ENCODE results near the gene PDE6G. TPM values are rescaled to one million over a fixed set of nuclear protein-coding genes. Genes with fewer than 3 reads are reported as not detected.

The PDE6G gene
- total and polyA plus RNA-seq, 8 donors, result 0.85 to 2.6 (median 1.5) TPM; not detected in 4

- H3K36me3 ChIP-seq, result peaks cover 16 to 47% (median 39%) of the 10 kb centered on the region in 4 donors
- peak overlapping the region; percentile 69 to 93 (median 87) for H3K27ac ChIP-seq
- H3K4me3 ChIP-seq, result peak overlapping the region; percentile 87 to 100 (median 96)
- 24 to 42% (median 34%) methylated on average over 19 of the region's 19 CpGs for WGBS, 5 donors
- H3K27me3 ChIP-seq, result no peaks in the 10 kb centered on the region
- H3K9me3 ChIP-seq, result no peaks in the 10 kb centered on the region
- intact Hi-C loops (cut with DNase I; ENCODE audit: low total_unique reads), result no loop called here
- TF ChIP-seq POLR2A (IDR thresholded peaks at IDR 0.05) (no peak), CTCF (IDR thresholded peaks at IDR 0.05) (no peak), EP300 (IDR thresholded peaks at IDR 0.05) (no peak), POLR2AphosphoS5 (IDR thresholded peaks at IDR 0.05) (no peak)
- H3K4me1 ChIP-seq, result peaks cover 27 to 44% (median 37%) of the 10 kb centered on the region in 4 donors
- DNase-seq, result no peak
Measured at GRCh38 chr17:81682565-81683207, 26.3 kb upstream of the PDE6G start.

- TF ChIP-seq POLR2A (IDR thresholded peaks at IDR 0.05), result no peak
- TF ChIP-seq CTCF (IDR thresholded peaks at IDR 0.05), result no peak
- no peak for TF ChIP-seq POLR2AphosphoS5 (IDR thresholded peaks at IDR 0.05)
- TF ChIP-seq EP300 (IDR thresholded peaks at IDR 0.05), result no peak
- H3K36me3 ChIP-seq, result peaks cover 7 to 37% (median 29%) of the 10 kb centered on the region in 4 donors
- no peak overlapping the region for H3K4me3 ChIP-seq
- 68 to 79% (median 72%) methylated on average over 17 of the region's 17 CpGs for WGBS, 5 donors
- no peak for DNase-seq
- no peak overlapping the region for H3K27ac ChIP-seq
- no peaks in the 10 kb centered on the region for H3K27me3 ChIP-seq
- H3K9me3 ChIP-seq, result no peaks in the 10 kb centered on the region
- peaks cover 27 to 42% (median 37%) of the 10 kb centered on the region in 4 donors for H3K4me1 ChIP-seq
- intact Hi-C loops (cut with DNase I; ENCODE audit: low total_unique reads), result no loop called here
Measured at GRCh38 chr17:81681672-81682071, 25.3 kb upstream of the PDE6G start.

GRCh38 chr17:81680150-81680549 lies 23.8 kb upstream of the PDE6G start:
- Histone ChIP-seq H3K4me3 (no peak overlapping the region), H3K4me1 (peaks cover 20 to 31% (median 27%) of the 10 kb centered on the region in 4 donors), H3K36me3 (peaks cover 0 to 23% (median 16%) of the 10 kb centered on the region in 4 donors), H3K27ac (no peak overlapping the region), H3K27me3 (no peaks in the 10 kb centered on the region), H3K9me3 (no peaks in the 10 kb centered on the region)
- intact Hi-C loops (cut with DNase I; ENCODE audit: low total_unique reads), result no loop called here
- TF ChIP-seq POLR2A (IDR thresholded peaks at IDR 0.05), result no peak
- TF ChIP-seq POLR2AphosphoS5 (IDR thresholded peaks at IDR 0.05), result no peak
- TF ChIP-seq EP300 (IDR thresholded peaks at IDR 0.05), result no peak
- TF ChIP-seq CTCF (IDR thresholded peaks at IDR 0.05), result no peak
- no peak for DNase-seq
- 79 to 86% (median 86%) methylated on average over 11 of the region's 11 CpGs for WGBS, 5 donors

DNA sequence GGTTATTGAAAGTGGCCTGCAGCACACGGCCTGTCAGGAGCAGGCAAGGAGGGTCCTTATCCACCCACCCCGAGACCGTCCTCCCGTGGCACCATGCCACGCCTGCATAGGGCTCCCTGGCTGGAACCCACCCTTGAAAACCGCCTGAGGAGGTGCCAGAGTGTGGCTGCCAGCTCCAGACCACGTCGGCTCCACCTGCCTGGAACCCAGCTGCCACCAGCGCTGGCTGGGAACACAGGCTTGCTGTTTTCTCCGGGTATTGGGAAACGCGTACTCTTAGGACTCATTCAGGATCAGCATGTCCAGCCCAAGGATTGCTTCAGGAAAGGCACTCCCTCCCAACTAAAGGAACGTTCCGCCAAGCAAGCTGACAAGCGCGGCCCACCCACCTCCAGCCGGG lies 20.6 kb upstream of the PDE6G start:
- TF ChIP-seq CTCF (IDR thresholded peaks at IDR 0.05), result no peak
- no peak for TF ChIP-seq POLR2A (IDR thresholded peaks at IDR 0.05)
- TF ChIP-seq EP300 (IDR thresholded peaks at IDR 0.05), result no peak
- no peak for TF ChIP-seq POLR2AphosphoS5 (IDR thresholded peaks at IDR 0.05)
- DNase-seq, result no peak
- Histone ChIP-seq H3K27ac (no peak overlapping the region), H3K4me1 (peaks cover 0 to 9% (median 4%) of the 10 kb centered on the region in 4 donors), H3K4me3 (no peak overlapping the region), H3K27me3 (no peaks in the 10 kb centered on the region), H3K36me3 (peaks cover 16 to 55% (median 44%) of the 10 kb centered on the region in 4 donors), H3K9me3 (no peaks in the 10 kb centered on the region)
- 80 to 94% (median 89%) methylated on average over 10 to 17 of the region's 17 CpGs for WGBS, 5 donors
- intact Hi-C loops (cut with DNase I; ENCODE audit: low total_unique reads), result no loop called here
